Right lobe of liver (tissue), 6 donors: ENCODE results near the gene CASQ2. TPM values are rescaled to one million over a fixed set of nuclear protein-coding genes. Genes with fewer than 3 reads are reported as not detected.

Source experiments
- ATAC-seq, 4 donors: fragments of 200-7000 bp; cut with Tn5 transposase; one replicate each; pipeline ENCODE4 v1.9.1; 2020; ENCODE audit warnings: mild to moderate bottlenecking in 4 of 4, moderate library complexity in 4 of 4
- DNase-seq, 3 donors: peaks; one replicate each; pipeline ENCODE4 v3.0.0-alpha.2; 2020
- H3K27ac ChIP-seq, 3 donors: fragments of 200-600 bp; one replicate each; pipeline ENCODE4 v1.8.0; 2022
- H3K27me3 ChIP-seq, 2 donors: fragments of 200-600 bp; one replicate each; pipeline ENCODE4 v1.8.0; 2022
- H3K36me3 ChIP-seq, 4 donors: fragments of 200-600 bp; sonication (generic) in 1 of 4; one replicate each; pipeline versions ENCODE4 v1.5.1 to v1.8.0; 2017 to 2022; ENCODE audit warnings: control low read depth in 1 of 4
- H3K4me1 ChIP-seq, 4 donors: fragments of 200-600 bp; sonication (generic) in 1 of 4; one replicate each; pipeline versions ENCODE4 v1.5.1 to v1.8.0; 2017 to 2022; ENCODE audit warnings: control low read depth in 1 of 4
- H3K4me3 ChIP-seq, 3 donors: fragments of 200-600 bp; one replicate each; pipeline ENCODE4 v1.8.0; 2022
- H3K9me3 ChIP-seq, 4 donors: fragments of 200-600 bp; sonication (generic) in 1 of 4; one replicate each; pipeline versions ENCODE4 v1.5.1 to v1.8.0; 2017 to 2022; ENCODE audit warnings: control low read depth in 1 of 4
- POLR2A ChIP-seq: fragments of 450-650 bp; IDR thresholded peaks from one replicate; pipeline ENCODE4 v1.6.1; 2017; ENCODE audit warnings: antibody characterized with exemption, mild to moderate bottlenecking
- WGBS: methylation state at CpG from one replicate; pipeline ENCODE4 v1.1.6; 2018; ENCODE audit warnings: low coverage, low lambda C conversion rate; ENCODE audit not compliant: insufficient coverage; ENCODE audit errors: missing lambda C conversion rate; 5-methylcytosine and 5-hydroxymethylcytosine counted together
- intact Hi-C, 2 donors: fragments of 100-400 bp; cut with DNase I; formaldehyde crosslinking; loops; one replicate each; pipeline versions ENCODE4 v1.11.2 to v1.14.1; 2022
- total RNA-seq, 6 experiments: library from RNA; depleted of rRNA in 2 of 6; stranded (reverse); fragments of >200 nt in 2 of 6; fragmentation: NEBNext Ultra II Directional in 3 of 6; extraction: Animal tissue kit (Norgen Biotek cat#: 25700) in 3 of 6; gene quantifications; one replicate each; pipeline versions ENCODE4 v1.1.0 to v1.2.4, GENCODE V29; 2016 to 2023
- TF ChIP-seq, protein P1 (sequence below), 4 donors: fragments of 200-600 bp in 3 of 4; fragments of 450-650 bp in 1 of 4; IDR thresholded peaks; one replicate each; pipeline versions ENCODE4 v1.5.1 to v1.8.0; 2016 to 2022; ENCODE audit warnings: antibody characterized with exemption in 4 of 4, mild to moderate bottlenecking in 2 of 4
- donor health status: DM: no; HTN: yes; CAD: no.
- donor health status: DM: no; HTN: no; CAD: no.
- donor health status: DM: no; HTN: no; CAD: no.
- donor health status: DM: no; HTN: yes; CAD: no.
- donor health status: DM: no; HTN: yes; CAD: no.

CASQ2 gene
- total RNA-seq, 6 experiments from 2014 or later: 0.09 to 0.44 (median 0.21) TPM; not detected in 2

DNA sequence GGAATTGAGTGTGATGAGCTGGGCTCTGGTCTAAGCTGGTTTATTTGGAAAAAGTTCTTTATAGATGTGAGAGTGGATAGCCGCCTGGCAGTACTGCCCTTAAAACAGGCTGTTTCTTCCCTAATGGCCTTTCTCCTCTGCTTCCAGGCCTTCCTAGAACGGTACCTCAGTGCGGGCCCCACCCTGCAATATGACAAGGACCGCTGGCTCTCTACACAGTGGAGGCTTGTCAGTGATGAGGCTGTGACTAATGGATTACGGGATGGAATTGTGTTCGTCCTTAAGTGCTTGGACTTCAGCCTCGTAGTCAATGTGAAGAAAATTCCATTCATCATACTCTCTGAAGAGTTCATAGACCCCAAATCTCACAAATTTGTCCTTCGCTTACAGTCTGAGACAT lies 77.5 kb downstream of the CASQ2 start:
- Histone ChIP-seq H3K4me3 (no peak overlapping the region), H3K9me3 (no peaks in the 10 kb centered on the region), H3K36me3 (peaks cover 0 to 23% (median 6%) of the 10 kb centered on the region in 4 donors), H3K4me1 (no peaks in the 10 kb centered on the region), H3K27me3 (no peaks in the 10 kb centered on the region), H3K27ac (no peak overlapping the region)
- intact Hi-C loops: no loop called here
- ATAC-seq (no peak), DNase-seq (no peak)
- TF ChIP-seq POLR2A: no peak
- TF ChIP-seq, protein P1, sequence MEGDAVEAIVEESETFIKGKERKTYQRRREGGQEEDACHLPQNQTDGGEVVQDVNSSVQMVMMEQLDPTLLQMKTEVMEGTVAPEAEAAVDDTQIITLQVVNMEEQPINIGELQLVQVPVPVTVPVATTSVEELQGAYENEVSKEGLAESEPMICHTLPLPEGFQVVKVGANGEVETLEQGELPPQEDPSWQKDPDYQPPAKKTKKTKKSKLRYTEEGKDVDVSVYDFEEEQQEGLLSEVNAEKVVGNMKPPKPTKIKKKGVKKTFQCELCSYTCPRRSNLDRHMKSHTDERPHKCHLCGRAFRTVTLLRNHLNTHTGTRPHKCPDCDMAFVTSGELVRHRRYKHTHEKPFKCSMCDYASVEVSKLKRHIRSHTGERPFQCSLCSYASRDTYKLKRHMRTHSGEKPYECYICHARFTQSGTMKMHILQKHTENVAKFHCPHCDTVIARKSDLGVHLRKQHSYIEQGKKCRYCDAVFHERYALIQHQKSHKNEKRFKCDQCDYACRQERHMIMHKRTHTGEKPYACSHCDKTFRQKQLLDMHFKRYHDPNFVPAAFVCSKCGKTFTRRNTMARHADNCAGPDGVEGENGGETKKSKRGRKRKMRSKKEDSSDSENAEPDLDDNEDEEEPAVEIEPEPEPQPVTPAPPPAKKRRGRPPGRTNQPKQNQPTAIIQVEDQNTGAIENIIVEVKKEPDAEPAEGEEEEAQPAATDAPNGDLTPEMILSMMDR (IDR thresholded peaks at IDR 0.05): no peak
- WGBS: 94% methylated on average over 6 of the region's 8 CpGs

DNA sequence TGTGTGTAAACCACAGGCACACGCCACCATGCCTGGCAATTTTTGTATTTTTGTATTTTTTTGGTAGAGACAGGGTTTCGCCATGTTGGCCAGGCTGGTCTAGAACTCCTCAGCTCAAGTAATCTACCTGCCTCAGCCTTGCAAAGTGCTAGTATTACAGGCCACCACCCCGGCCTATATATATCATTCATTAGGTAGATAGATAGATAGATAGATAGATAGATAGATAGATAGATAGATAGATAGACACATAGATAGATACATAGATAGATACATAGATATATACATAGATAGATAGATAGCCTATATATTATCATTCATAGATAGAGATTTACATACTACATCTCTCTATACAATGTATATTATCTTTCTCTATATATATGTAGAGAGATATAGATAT lies 80.8 kb downstream of the CASQ2 start:
- no peaks in the 10 kb centered on the region for H3K27me3 ChIP-seq
- peaks cover 0 to 32% (median 6%) of the 10 kb centered on the region in 4 donors for H3K36me3 ChIP-seq
- intact Hi-C loops: no loop called here
- 91% methylated on average over 2 of the region's 3 CpGs for whole genome bisulfite sequencing
- no peaks in the 10 kb centered on the region for H3K9me3 ChIP-seq
- no peak overlapping the region for H3K27ac ChIP-seq
- no peak for ATAC-seq
- DNase-seq: no peak
- no peaks in the 10 kb centered on the region for H3K4me1 ChIP-seq
- H3K4me3 ChIP-seq: no peak overlapping the region
- TF ChIP-seq POLR2A: no peak
- TF ChIP-seq, protein P1 (IDR thresholded peaks at IDR 0.05): no peak

DNA sequence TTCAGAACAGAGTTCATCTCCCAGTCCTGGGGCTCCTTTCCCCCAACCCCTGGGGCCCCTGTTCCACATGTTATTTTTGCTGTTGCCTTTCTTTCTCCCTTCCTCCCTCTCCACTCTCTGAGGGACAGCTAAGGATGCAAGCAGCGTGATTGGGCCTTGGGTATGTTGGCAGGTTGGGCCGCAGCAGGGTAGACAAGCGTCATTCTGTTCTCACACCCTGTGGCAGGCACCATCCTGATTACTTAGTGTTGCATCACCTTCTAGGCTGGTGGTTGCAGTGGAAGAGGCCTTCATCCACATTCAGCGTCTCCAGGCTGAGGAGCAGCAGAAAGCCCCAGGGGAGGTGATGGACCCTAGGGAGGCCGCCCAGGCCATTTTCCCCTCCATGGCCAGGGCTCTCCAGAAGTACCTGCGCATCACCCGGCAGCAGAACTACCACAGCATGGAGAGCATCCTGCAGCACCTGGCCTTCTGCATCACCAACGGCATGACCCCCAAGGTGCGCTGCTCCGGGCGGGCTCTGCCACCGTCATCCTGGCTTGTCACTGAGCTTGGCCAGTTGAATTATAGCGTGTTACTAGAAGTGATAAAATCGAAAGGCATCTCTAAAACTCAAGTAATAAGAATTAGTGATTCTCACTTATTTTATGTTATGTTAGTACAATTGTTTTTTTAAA lies 83.3 kb downstream of the CASQ2 start:
- ATAC-seq (no peak), DNase-seq (no peak)
- Histone ChIP-seq H3K4me1 (no peaks in the 10 kb centered on the region), H3K9me3 (no peaks in the 10 kb centered on the region), H3K27ac (no peak overlapping the region), H3K36me3 (peaks cover 0 to 13% (median 3%) of the 10 kb centered on the region in 4 donors), H3K27me3 (no peaks in the 10 kb centered on the region), H3K4me3 (no peak overlapping the region)
- TF ChIP-seq POLR2A: no peak
- TF ChIP-seq, protein P1 (IDR thresholded peaks at IDR 0.05): no peak
- WGBS: 69% methylated on average over 4 of the region's 14 CpGs
- intact Hi-C loops: no loop called here

DNA sequence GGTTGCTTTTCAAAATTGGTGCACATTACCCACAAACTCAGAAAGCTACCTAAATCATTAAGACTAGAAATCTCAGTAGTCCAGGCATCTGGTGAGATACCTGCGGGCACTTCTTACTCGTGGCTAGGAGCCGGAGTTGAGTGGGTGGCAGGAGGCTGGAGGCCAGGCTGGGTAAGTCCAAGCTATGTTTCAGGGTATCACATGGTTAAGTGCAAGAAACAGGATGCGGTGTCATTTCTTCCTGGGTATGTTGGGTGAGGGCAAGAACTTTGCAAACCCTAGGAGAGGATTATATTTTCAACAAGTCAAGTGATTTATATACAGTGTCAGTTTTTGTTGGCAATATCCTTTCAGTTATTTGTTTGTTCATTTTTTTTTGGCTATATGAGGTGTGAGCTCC lies 85.7 kb downstream of the CASQ2 start:
- no peak for ATAC-seq
- intact Hi-C loops: no loop called here
- H3K4me3 ChIP-seq: no peak overlapping the region
- no peaks in the 10 kb centered on the region for H3K9me3 ChIP-seq
- TF ChIP-seq, protein P1 (IDR thresholded peaks at IDR 0.05): no peak
- no peak for TF ChIP-seq POLR2A
- peaks cover 0 to 9% (median 3%) of the 10 kb centered on the region in 4 donors for H3K36me3 ChIP-seq
- H3K4me1 ChIP-seq: no peaks in the 10 kb centered on the region
- no peak for DNase-seq
- H3K27ac ChIP-seq: no peak overlapping the region
- 60% methylated on average over 1 of the region's 4 CpGs for WGBS
- no peaks in the 10 kb centered on the region for H3K27me3 ChIP-seq
